SU-DHL-6 (cell line): ENCODE results near the gene CCDC152.

Experiments
- H2AFZ ChIP-seq: fragments of 200-600 bp; sonication (generic); 2 replicates; pipeline ENCODE4 v1.6.1; 2014; ENCODE audit warnings: low read depth, mild to moderate bottlenecking, moderate library complexity, mixed read lengths, antibody characterized with exemption, low read length; ENCODE audit not compliant: severe bottlenecking
- H3F3A ChIP-seq: fragments of 200-600 bp; shearing (Covaris generic); 2 replicates; pipeline ENCODE4 v1.6.0; 2016; ENCODE audit warnings: antibody characterized with exemption, mild to moderate bottlenecking; ENCODE audit not compliant: insufficient read depth
- H3K27ac ChIP-seq: fragments of 200-600 bp; sonication (generic); 2 replicates; pipeline ENCODE4 v1.5.1; 2016; ENCODE audit warnings: low read depth, mild to moderate bottlenecking, low read length, moderate library complexity, mixed read lengths
- H3K27me3 ChIP-seq: fragments of 200-600 bp; sonication (generic), shearing (Covaris generic); 2 replicates; pipeline ENCODE4 v1.6.0; 2014; ENCODE audit warnings: mild to moderate bottlenecking, low read length
- H3K36me3 ChIP-seq: fragments of 200-600 bp; sonication (generic); 2 replicates; pipeline ENCODE4 v1.6.1; 2014; ENCODE audit warnings: mild to moderate bottlenecking, low read length, mixed read lengths
- H3K4me2 ChIP-seq: fragments of 300-600, 200-600 bp; shearing (Covaris generic), sonication (generic); 2 replicates; pipeline ENCODE4 v1.6.0; 2014; ENCODE audit warnings: low read length, low read depth, mild to moderate bottlenecking; ENCODE audit not compliant: poor library complexity, severe bottlenecking
- H3K4me3 ChIP-seq: fragments of 200-600 bp; sonication (generic); 2 replicates; pipeline ENCODE4 v1.5.1; 2014; ENCODE audit warnings: antibody characterized with exemption, low read length, mild to moderate bottlenecking, mixed read lengths; ENCODE audit not compliant: insufficient read depth, poor library complexity, severe bottlenecking
- H3K79me2 ChIP-seq: fragments of 200-600 bp; sonication (generic); 2 replicates; pipeline ENCODE4 v1.6.1; 2014; ENCODE audit warnings: mild to moderate bottlenecking, low read length, moderate library complexity; ENCODE audit not compliant: insufficient read depth
- H3K9ac ChIP-seq: fragments of 200-600 bp; sonication (generic); 2 replicates; pipeline ENCODE4 v1.7.0; 2014; ENCODE audit warnings: mild to moderate bottlenecking, low read length
- H3K9me2 ChIP-seq: fragments of 200-600 bp; sonication (generic); replicated peaks from 2 replicates; pipeline ENCODE4 v1.6.1; 2014; ENCODE audit warnings: low read length; ENCODE audit not compliant: insufficient read depth
- H3K9me3 ChIP-seq: fragments of 200-600 bp; sonication (generic); 2 replicates; pipeline ENCODE4 v1.6.1; 2014; ENCODE audit warnings: low read length, mixed read lengths; ENCODE audit not compliant: insufficient read depth
- H4K20me1 ChIP-seq: fragments of 200-600 bp; sonication (generic); 2 replicates; pipeline ENCODE4 v1.6.1; 2014; ENCODE audit warnings: low read depth, mild to moderate bottlenecking, antibody characterized with exemption, low read length, moderate library complexity, mixed read lengths
- EZH2phosphoT487 ChIP-seq: fragments of 200-600 bp; sonication (generic), shearing (Covaris generic); conservative IDR thresholded peaks from 2 replicates; pipeline ENCODE4 v1.6.1; 2018; ENCODE audit warnings: mild to moderate bottlenecking, antibody characterized with exemption, low read length, moderate library complexity, mixed read lengths
- TF ChIP-seq, protein P1 (sequence below): fragments of 200-600 bp; sonication (generic); IDR thresholded peaks from one replicate; pipeline ENCODE4 v1.5.1; 2017; ENCODE audit warnings: antibody characterized with exemption, mild to moderate bottlenecking, low read length, moderate library complexity; ENCODE audit not compliant: insufficient read depth, poor library complexity, severe bottlenecking

The CCDC152 gene

DNA sequence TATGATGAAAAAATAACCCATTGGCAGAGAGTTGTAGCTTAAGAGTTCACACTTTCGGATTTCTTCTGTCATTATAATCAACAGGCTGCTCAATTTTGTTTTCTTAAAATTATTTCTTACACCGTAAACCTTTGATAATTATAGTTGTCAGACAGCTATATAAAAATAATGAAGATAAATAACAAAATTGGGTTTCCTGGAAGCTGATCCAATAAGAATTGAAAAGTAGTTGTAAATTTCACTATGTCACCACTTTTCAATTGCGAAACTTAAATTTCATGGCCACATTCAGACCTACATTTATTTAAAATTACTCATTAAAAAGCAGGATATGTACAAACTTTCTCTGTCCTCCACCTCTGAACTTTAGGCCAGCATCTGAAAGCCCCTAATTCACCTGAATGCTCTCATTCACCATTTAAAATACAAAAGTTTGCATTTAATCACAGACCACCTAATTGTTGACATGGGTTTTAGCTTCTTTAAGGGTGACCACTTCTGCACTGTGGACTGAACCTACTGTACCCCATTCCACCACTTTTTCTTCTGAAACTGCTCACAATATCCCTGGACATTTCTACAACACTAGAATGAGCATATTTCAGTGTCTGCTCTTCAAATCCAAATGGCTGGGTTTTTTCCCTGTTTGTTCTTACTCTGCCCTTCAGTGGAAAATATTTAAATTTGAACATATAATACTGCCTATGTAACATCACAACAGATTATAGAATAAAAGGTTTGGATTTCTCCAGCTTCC lies 54.4 kb downstream of the CCDC152 start:
- H2AFZ ChIP-seq, result no peak overlapping the region

DNA sequence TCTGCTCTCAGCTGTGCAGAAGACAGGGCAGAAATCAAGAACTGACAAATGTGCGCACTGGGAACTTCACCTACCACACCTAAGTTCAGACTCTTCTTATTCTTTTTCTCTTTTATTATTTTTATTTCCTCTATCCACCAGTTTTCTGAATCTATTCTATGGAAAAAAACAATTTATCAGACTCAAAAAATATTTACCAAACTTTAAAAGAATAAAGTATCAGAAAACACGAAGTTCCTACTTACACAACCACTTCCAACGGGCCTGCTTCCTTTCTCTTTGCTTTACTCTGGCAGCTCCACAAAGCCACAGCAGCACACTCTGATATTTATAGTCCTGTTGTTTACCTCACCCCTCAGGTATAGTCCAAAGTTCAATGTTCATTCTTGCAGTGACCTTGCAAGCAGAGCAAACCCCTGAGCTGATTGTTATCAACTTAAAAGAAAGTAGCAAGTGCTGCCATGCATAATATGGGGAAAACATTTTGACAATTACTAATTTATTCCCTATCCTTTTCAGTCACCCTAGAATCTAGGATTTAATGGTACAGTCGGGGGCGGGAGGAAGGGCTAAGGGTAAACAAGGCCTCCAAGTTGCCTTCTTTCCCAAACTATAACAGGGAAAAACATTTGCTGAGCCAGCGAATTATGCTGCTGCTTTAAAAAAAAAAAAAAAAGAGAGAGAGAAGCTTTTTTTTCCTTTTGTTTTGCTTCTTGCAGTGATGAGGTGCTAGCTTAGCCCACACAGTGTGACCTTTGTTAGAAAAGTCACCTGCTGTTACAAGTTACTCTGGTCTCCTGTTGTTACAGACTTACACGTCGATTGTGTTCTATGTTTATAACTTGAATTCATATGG lies 55.2 kb downstream of the CCDC152 start, which contains the start of gene SELENOP:
Gene SELENOP (minus strand): TSS at position 302 of the 856 bp plus-strand sequence. CDS start 3,539 bp downstream, outside the sequence.
- TF ChIP-seq, protein P1, sequence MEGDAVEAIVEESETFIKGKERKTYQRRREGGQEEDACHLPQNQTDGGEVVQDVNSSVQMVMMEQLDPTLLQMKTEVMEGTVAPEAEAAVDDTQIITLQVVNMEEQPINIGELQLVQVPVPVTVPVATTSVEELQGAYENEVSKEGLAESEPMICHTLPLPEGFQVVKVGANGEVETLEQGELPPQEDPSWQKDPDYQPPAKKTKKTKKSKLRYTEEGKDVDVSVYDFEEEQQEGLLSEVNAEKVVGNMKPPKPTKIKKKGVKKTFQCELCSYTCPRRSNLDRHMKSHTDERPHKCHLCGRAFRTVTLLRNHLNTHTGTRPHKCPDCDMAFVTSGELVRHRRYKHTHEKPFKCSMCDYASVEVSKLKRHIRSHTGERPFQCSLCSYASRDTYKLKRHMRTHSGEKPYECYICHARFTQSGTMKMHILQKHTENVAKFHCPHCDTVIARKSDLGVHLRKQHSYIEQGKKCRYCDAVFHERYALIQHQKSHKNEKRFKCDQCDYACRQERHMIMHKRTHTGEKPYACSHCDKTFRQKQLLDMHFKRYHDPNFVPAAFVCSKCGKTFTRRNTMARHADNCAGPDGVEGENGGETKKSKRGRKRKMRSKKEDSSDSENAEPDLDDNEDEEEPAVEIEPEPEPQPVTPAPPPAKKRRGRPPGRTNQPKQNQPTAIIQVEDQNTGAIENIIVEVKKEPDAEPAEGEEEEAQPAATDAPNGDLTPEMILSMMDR, result no peak
- TF ChIP-seq EZH2phosphoT487, result no peak
- H3K4me2 ChIP-seq, result no peak within 1 kb of the TSS
- no peaks in the 10 kb centered on the region for H3K79me2 ChIP-seq
- no peaks in the 10 kb centered on the region for H3F3A ChIP-seq
- H3K27ac ChIP-seq, result no peak within 1 kb of the TSS
- no peaks in the 10 kb centered on the region for H3K9me3 ChIP-seq
- no peaks in the 10 kb centered on the region for H3K9me2 ChIP-seq
- no peak within 1 kb of the TSS for H3K4me3 ChIP-seq
- no peaks in the 10 kb centered on the region for H3K27me3 ChIP-seq
- H2AFZ ChIP-seq, result no peak within 1 kb of the TSS
- no peaks in the 10 kb centered on the region for H3K36me3 ChIP-seq
- no peak within 1 kb of the TSS for H3K9ac ChIP-seq
- no peaks in the 10 kb centered on the region for H4K20me1 ChIP-seq

More for the DNA sequence above, 54.4 kb downstream of the CCDC152 start:
- TF ChIP-seq, protein P1, result no peak
- TF ChIP-seq EZH2phosphoT487, result no peak
- no peaks in the 10 kb centered on the region for H3F3A ChIP-seq
- H3K4me3 ChIP-seq, result no peak overlapping the region
- H3K36me3 ChIP-seq, result no peaks in the 10 kb centered on the region
- no peaks in the 10 kb centered on the region for H3K9me2 ChIP-seq
- H3K79me2 ChIP-seq, result no peaks in the 10 kb centered on the region
- no peaks in the 10 kb centered on the region for H3K9me3 ChIP-seq
- no peaks in the 10 kb centered on the region for H4K20me1 ChIP-seq
- no peak overlapping the region for H3K4me2 ChIP-seq
- no peak overlapping the region for H3K9ac ChIP-seq
- no peak overlapping the region for H3K27ac ChIP-seq
- H3K27me3 ChIP-seq, result no peaks in the 10 kb centered on the region

DNA sequence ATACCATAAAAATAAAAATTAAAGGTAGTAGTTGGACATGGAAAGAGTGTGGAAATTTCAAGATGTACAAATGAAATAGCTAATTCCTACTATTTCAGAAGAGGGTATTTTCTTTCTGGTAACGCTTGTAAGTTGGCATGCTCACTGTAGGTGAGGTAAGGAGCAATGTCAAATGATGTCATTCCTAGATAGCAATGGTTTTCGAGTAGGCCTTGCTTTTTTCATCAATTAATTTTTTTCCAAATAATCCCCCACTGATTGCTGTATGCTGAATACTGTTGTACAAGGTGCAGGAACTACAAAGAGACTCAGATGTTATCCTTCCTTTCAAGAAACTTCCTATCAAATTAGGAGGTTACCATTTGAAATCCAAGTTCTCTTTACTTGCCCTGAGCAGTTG lies 56.0 kb downstream of the CCDC152 start:
- Histone ChIP-seq H3K4me3 (no peak overlapping the region), H3K27ac (no peak overlapping the region), H3F3A (no peaks in the 10 kb centered on the region), H4K20me1 (no peaks in the 10 kb centered on the region), H3K36me3 (no peaks in the 10 kb centered on the region), H3K27me3 (no peaks in the 10 kb centered on the region), H3K9me2 (no peaks in the 10 kb centered on the region), H3K4me2 (no peak overlapping the region), H2AFZ (no peak overlapping the region), H3K9ac (no peak overlapping the region), H3K9me3 (no peaks in the 10 kb centered on the region), H3K79me2 (no peaks in the 10 kb centered on the region)
- TF ChIP-seq, protein P1, result no peak
- no peak for TF ChIP-seq EZH2phosphoT487
